H1 (cell line): ENCODE results near the gene RIF1. TPM values are rescaled to one million over a fixed set of nuclear protein-coding genes. Genes with fewer than 3 reads are reported as not detected.

Experiments
- CTCF ChIA-PET: fragments of 300-600 bp; sonication (Branson Sonifier 250); formaldehyde crosslinking; loops from one replicate; lab custom pipeline; 2021; ENCODE audit not compliant: partially characterized antibody; lab: Charles Lee
- POLR2A ChIA-PET: fragments of 300-600 bp; sonication (Branson Sonifier 250); formaldehyde crosslinking; loops from one replicate; lab custom pipeline; 2021; ENCODE audit warnings: inconsistent platforms; ENCODE audit not compliant: partially characterized antibody; lab: Charles Lee
- DNase-seq, 2 experiments: peaks; one replicate each; pipeline versions ENCODE4 v3.0.0 to v3.0.0-alpha.2; 2010 to 2022; ENCODE audit warnings: low spot score in 2 of 2, low read depth in 1 of 2, mixed read lengths in 1 of 2
- FAIRE-seq: peaks from 2 replicates; lab custom pipeline; 2011; peaks lifted over from hg19 to GRCh38; lab: Jason Lieb, UNC
- H2AFZ ChIP-seq: 2 replicates; pipeline ENCODE4 v1.8.1; 2012; ENCODE audit warnings: low read length, inconsistent platforms
- H2AK5ac ChIP-seq: 2 replicates; pipeline ENCODE4 v1.6.1; 2013; ENCODE audit warnings: low read depth, low read length
- H2BK120ac ChIP-seq: replicated peaks from 2 replicates; pipeline ENCODE3; 2013; ENCODE audit warnings: low read depth, low read length, inconsistent platforms
- H2BK12ac ChIP-seq: 2 replicates; pipeline ENCODE4 v1.6.1; 2013; ENCODE audit warnings: low read depth, low read length
- H2BK15ac ChIP-seq: 2 replicates; pipeline ENCODE4 v1.6.1; 2013; ENCODE audit warnings: low read length
- H2BK20ac ChIP-seq: 2 replicates; pipeline ENCODE4 v1.6.1; 2013; ENCODE audit warnings: low read length
- H2BK5ac ChIP-seq: 2 replicates; pipeline ENCODE4 v1.6.1; 2013; ENCODE audit warnings: low read depth, low read length
- H3K14ac ChIP-seq: 2 replicates; pipeline ENCODE4 v1.6.1; 2013; ENCODE audit warnings: inconsistent platforms; ENCODE audit not compliant: insufficient read length
- H3K18ac ChIP-seq: 2 replicates; pipeline ENCODE4 v1.6.1; 2013; ENCODE audit warnings: low read length; ENCODE audit errors: extremely low read depth
- H3K23ac ChIP-seq: 2 replicates; pipeline ENCODE4 v1.6.1; 2013; ENCODE audit warnings: inconsistent platforms; ENCODE audit not compliant: insufficient read length
- H3K23me2 ChIP-seq: 2 replicates; pipeline ENCODE4 v1.6.1; 2013; ENCODE audit warnings: low read depth, low read length
- H3K27ac ChIP-seq: 2 replicates; pipeline ENCODE4 v1.6.1; 2011; ENCODE audit warnings: low read depth, low read length, inconsistent platforms
- H3K27me3 ChIP-seq, 4 experiments: replicated peaks in 1 of 4; 1 replicate in 1 of 4; 2 replicates in 3 of 4; pipeline versions ENCODE4 v1.6.1 to v1.8.1; 2011 to 2013; ENCODE audit warnings: low read length in 3 of 4, mild to moderate bottlenecking in 3 of 4, inconsistent platforms in 2 of 4, mixed read lengths in 2 of 4, moderate library complexity in 1 of 4; ENCODE audit not compliant: control insufficient read depth in 3 of 4, insufficient read depth in 3 of 4; ENCODE audit errors: extremely low read depth in 1 of 4
- H3K36me3 ChIP-seq, 4 experiments: 2 replicates each; pipeline versions ENCODE4 v1.6.1 to v1.8.1; 2011 to 2013; ENCODE audit warnings: mild to moderate bottlenecking in 4 of 4, low read length in 3 of 4, moderate library complexity in 2 of 4, control low read depth in 1 of 4, inconsistent platforms in 1 of 4; ENCODE audit not compliant: insufficient read depth in 4 of 4, control insufficient read depth in 2 of 4
- H3K4ac ChIP-seq: replicated peaks from 2 replicates; pipeline ENCODE3; 2013; ENCODE audit warnings: low read length, low read depth, mixed read lengths, inconsistent platforms; ENCODE audit not compliant: insufficient read length
- H3K4me1 ChIP-seq, 4 experiments: replicated peaks in 1 of 4; 1 replicate in 1 of 4; 2 replicates in 3 of 4; pipeline versions ENCODE4 v1.6.1 to v1.8.1; 2011 to 2013; ENCODE audit warnings: low read length in 3 of 4, inconsistent platforms in 2 of 4, mixed read lengths in 1 of 4; ENCODE audit not compliant: insufficient read depth in 4 of 4, control insufficient read depth in 3 of 4
- H3K4me2 ChIP-seq, 2 experiments: 2 replicates each; pipeline versions ENCODE4 v1.6.1 to v1.8.1; 2011 to 2013; ENCODE audit warnings: low read depth in 2 of 2, low read length in 2 of 2, control low read depth in 1 of 2, inconsistent platforms in 1 of 2, mild to moderate bottlenecking in 1 of 2; ENCODE audit not compliant: insufficient read depth in 1 of 2
- H3K4me3 ChIP-seq, 4 experiments: fragments of 200-600, 300-600 bp in 1 of 4; sonication (generic), shearing (Covaris generic), sonication (Bioruptor Twin) in 1 of 4; 2 replicates each; pipeline versions ENCODE4 v1.5.1 to v1.8.1; 2011 to 2016; ENCODE audit warnings: low read length in 4 of 4, low read depth in 3 of 4, control low read depth in 2 of 4, inconsistent platforms in 2 of 4, mild to moderate bottlenecking in 2 of 4, mixed read lengths in 1 of 4, moderate library complexity in 1 of 4; ENCODE audit not compliant: insufficient read depth in 2 of 4; ENCODE audit errors: extremely low read depth in 1 of 4
- H3K56ac ChIP-seq: replicated peaks from 2 replicates; pipeline ENCODE3; 2013; ENCODE audit warnings: low read depth, mild to moderate bottlenecking, mixed read lengths, low read length, inconsistent platforms; ENCODE audit not compliant: insufficient read length
- H3K79me1 ChIP-seq: 2 replicates; pipeline ENCODE4 v1.6.1; 2013; ENCODE audit warnings: low read depth, low read length, control low read depth
- H3K79me2 ChIP-seq, 2 experiments: 2 replicates each; pipeline versions ENCODE4 v1.6.1 to v1.8.1; 2012 to 2013; ENCODE audit warnings: low read length in 2 of 2, mild to moderate bottlenecking in 2 of 2, inconsistent platforms in 1 of 2; ENCODE audit not compliant: insufficient read depth in 2 of 2, control insufficient read depth in 1 of 2
- H3K9ac ChIP-seq, 4 experiments: replicated peaks in 1 of 4; 1 replicate in 1 of 4; 2 replicates in 3 of 4; pipeline versions ENCODE4 v1.6.1 to v1.8.1; 2011 to 2013; ENCODE audit warnings: low read depth in 3 of 4, low read length in 3 of 4, control low read depth in 2 of 4, mild to moderate bottlenecking in 2 of 4, moderate library complexity in 2 of 4, inconsistent platforms in 1 of 4; ENCODE audit errors: extremely low read depth in 1 of 4
- H3K9me3 ChIP-seq, 2 experiments: 2 replicates each; pipeline versions ENCODE4 v1.6.1 to v1.8.1; 2012 to 2013; ENCODE audit warnings: mild to moderate bottlenecking in 2 of 2, moderate library complexity in 2 of 2, control low read depth in 1 of 2, inconsistent platforms in 1 of 2, low read depth in 1 of 2, low read length in 1 of 2, mixed read lengths in 1 of 2; ENCODE audit not compliant: insufficient read depth in 2 of 2
- H4K20me1 ChIP-seq, 2 experiments: replicated peaks in 1 of 2; 2 replicates each; pipeline versions ENCODE3 to v1.8.1; 2011 to 2013; ENCODE audit warnings: inconsistent platforms in 2 of 2, low read length in 2 of 2, mild to moderate bottlenecking in 1 of 2; ENCODE audit not compliant: insufficient read depth in 2 of 2, control insufficient read depth in 1 of 2
- H4K5ac ChIP-seq: 2 replicates; pipeline ENCODE4 v1.6.1; 2013; ENCODE audit warnings: low read length, low read depth, mixed read lengths, inconsistent platforms; ENCODE audit not compliant: insufficient read length
- H4K8ac ChIP-seq: 2 replicates; pipeline ENCODE4 v1.8.0; 2013; ENCODE audit warnings: mild to moderate bottlenecking, moderate library complexity, low read length, inconsistent platforms; ENCODE audit not compliant: insufficient read depth; ENCODE audit errors: extremely low read depth
- H4K91ac ChIP-seq: replicated peaks from 2 replicates; pipeline ENCODE3; 2013; ENCODE audit warnings: low read length, mixed read lengths, inconsistent platforms; ENCODE audit not compliant: insufficient read length
- KDM1A ChIP-seq: fragments of 200-600, 300-600 bp; sonication (generic); IDR thresholded peaks from 2 replicates; pipeline ENCODE4 v1.7.1; 2016; ENCODE audit warnings: mild to moderate bottlenecking, low read length, borderline replicate concordance
- WGBS, 2 experiments: shearing (Covaris generic) in 1 of 2; methylation state at CpG; one replicate each; pipeline versions ENCODE4 v1.1.6 to v1.1.7; 2013 to 2015; ENCODE audit warnings: low lambda C conversion rate in 2 of 2, mixed read lengths in 2 of 2, inconsistent platforms in 1 of 2, low coverage in 1 of 2, missing lambda C conversion rate in 1 of 2; ENCODE audit not compliant: insufficient replicate concordance in 2 of 2, insufficient coverage in 1 of 2, insufficient read length in 1 of 2; ENCODE audit errors: extremely low coverage in 1 of 2, missing lambda C conversion rate in 1 of 2; 5-methylcytosine and 5-hydroxymethylcytosine counted together
- long read RNA-seq, 2 experiments: library from RNA in 1 of 2; library from capped mRNA in 1 of 2; stranded (forward); transcript quantifications; one replicate each; pipeline ENCODE4 v2.0.0, GENCODE V29; 2021; ENCODE audit warnings: inconsistent platforms in 1 of 2
- polyA minus RNA-seq, 3 experiments: library from RNA; depleted of rRNA, polyadenylated mRNA; stranded (reverse); fragments of >200 nt; gene quantifications; 1 replicate in 2 of 3; 2 replicates in 1 of 3; pipeline ENCODE4 v1.2.3, GENCODE V29; 2011
- polyA plus RNA-seq, 7 experiments: library from polyadenylated mRNA; depleted of rRNA in 3 of 7; stranded (reverse) in 5 of 7; unstranded in 2 of 7; fragments of >200 nt in 5 of 7; fragments of 200-250 nt in 2 of 7; gene quantifications; 1 replicate in 5 of 7; 2 replicates in 1 of 7; 4 replicates in 1 of 7; pipeline versions ENCODE4 v1.2.1 to v1.2.3, GENCODE V29; 2011 to 2013; ENCODE audit warnings: missing spikeins in 2 of 7, mixed read lengths in 2 of 7
- total RNA-seq: library from RNA; stranded (reverse); fragmentation: NEBNext Ultra II Directional; extraction: Animal tissue kit (Norgen Biotek cat#: 25700); gene quantifications from 2 replicates; pipeline ENCODE4 v1.2.1, GENCODE V29; 2021

RIF1 gene, protein sequence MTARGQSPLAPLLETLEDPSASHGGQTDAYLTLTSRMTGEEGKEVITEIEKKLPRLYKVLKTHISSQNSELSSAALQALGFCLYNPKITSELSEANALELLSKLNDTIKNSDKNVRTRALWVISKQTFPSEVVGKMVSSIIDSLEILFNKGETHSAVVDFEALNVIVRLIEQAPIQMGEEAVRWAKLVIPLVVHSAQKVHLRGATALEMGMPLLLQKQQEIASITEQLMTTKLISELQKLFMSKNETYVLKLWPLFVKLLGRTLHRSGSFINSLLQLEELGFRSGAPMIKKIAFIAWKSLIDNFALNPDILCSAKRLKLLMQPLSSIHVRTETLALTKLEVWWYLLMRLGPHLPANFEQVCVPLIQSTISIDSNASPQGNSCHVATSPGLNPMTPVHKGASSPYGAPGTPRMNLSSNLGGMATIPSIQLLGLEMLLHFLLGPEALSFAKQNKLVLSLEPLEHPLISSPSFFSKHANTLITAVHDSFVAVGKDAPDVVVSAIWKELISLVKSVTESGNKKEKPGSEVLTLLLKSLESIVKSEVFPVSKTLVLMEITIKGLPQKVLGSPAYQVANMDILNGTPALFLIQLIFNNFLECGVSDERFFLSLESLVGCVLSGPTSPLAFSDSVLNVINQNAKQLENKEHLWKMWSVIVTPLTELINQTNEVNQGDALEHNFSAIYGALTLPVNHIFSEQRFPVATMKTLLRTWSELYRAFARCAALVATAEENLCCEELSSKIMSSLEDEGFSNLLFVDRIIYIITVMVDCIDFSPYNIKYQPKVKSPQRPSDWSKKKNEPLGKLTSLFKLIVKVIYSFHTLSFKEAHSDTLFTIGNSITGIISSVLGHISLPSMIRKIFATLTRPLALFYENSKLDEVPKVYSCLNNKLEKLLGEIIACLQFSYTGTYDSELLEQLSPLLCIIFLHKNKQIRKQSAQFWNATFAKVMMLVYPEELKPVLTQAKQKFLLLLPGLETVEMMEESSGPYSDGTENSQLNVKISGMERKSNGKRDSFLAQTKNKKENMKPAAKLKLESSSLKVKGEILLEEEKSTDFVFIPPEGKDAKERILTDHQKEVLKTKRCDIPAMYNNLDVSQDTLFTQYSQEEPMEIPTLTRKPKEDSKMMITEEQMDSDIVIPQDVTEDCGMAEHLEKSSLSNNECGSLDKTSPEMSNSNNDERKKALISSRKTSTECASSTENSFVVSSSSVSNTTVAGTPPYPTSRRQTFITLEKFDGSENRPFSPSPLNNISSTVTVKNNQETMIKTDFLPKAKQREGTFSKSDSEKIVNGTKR (N-terminal part only)
- total RNA-seq = 94.0 and 104 TPM in 2 replicates
- 8.0 and 9.5 TPM in 2 replicates for polyA plus RNA-seq (2011; rRNA removed)
- 12.4 TPM for polyA plus RNA-seq (2011; cell fraction: cytosol; rRNA removed)
- 14.8 TPM for polyA plus RNA-seq (2011; cell fraction: nucleus; rRNA removed)
- 16.8 to 32.2 TPM (median 20.3 TPM) in 4 replicates for polyA plus RNA-seq (2012, experiment 1 of 2)
- 1.0 TPM for polyA plus RNA-seq (2012, experiment 2 of 2)
- 31.7 TPM for polyA plus RNA-seq (2013, experiment 1 of 2)
- 28.1 TPM for polyA plus RNA-seq (2013, experiment 2 of 2)
- 133 and 172 TPM in 2 replicates for polyA minus RNA-seq (2011; rRNA and poly(A)+ RNA removed)
- 52.1 TPM for polyA minus RNA-seq (2011; cell fraction: cytosol; rRNA and poly(A)+ RNA removed)
- 144 TPM for polyA minus RNA-seq (2011; cell fraction: nucleus; rRNA and poly(A)+ RNA removed)
- long read RNA-seq, experiment 1, partial matches to known transcripts = 32 of 59 reads
- long read RNA-seq, experiment 1, other reads (novel, unspliced or antisense) = 27 of 59 reads
- long read RNA-seq, experiment 2, partial matches to known transcripts = 14 of 17 reads
- long read RNA-seq, experiment 2, other reads (novel, unspliced or antisense) = 2 of 17 reads

DNA sequence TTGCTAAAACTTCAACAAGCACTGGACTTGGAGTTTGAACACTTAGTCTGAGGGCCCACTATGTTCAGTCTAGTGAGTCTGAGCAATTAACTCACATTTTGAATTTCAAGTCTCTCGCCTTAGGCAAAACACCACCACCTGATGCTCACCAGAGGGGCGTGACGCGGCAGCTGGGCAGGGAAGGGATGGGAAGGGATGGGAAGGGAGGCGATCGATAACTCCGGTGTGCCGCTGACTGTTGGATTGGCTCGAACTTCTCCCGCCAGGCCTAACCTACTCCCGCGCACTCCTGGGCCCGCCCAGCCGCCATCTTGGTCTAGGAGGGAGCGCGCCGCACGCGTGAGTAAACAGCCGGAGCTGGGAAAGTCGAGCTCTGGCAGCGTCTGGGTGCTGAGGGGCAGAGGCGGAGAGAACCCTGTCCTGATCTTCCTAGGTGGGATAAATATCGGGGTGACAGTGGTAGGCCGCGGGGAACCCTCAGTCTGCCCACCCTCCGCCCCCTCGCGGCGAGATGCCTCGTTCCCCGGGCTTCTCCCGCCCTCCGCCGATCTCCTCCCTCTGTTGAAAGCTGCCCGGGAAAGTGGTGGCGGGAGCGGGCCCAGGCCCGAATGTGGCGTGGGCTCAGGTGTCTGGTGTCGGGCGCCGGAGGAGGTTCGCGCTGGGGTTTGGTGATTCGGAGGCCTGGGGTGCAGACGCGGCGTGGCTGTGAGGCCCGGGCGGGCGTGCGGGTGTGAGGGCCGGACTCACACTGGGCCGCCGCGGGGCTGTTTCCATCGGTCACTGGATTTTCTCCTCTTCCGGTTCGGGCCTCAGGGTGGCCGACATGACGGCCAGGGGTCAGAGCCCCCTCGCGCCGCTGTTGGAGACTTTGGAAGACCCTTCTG lies at the start of gene RIF1:
RIF1 (plus strand) TSS at position 302 of the 884 bp plus-strand sequence; CDS start at position 824, 522 bp downstream.
- Histone ChIP-seq H3K36me3 (peaks cover 9 to 35% (median 24%) of the 10 kb centered on the region in 4 experiments; a peak in 6 of 8 replicates), H3K79me2 (peaks cover 12 to 49% of the 10 kb centered on the region in 2 experiments), H2AFZ (peak within 1 kb of the TSS; percentile 36; the same call in 1 of the 2 replicates), H3K23ac (no peak within 1 kb of the TSS), H4K91ac (peak within 1 kb of the TSS; percentile 75), H3K18ac (peak within 1 kb of the TSS; percentile 91), H4K8ac (peak within 1 kb of the TSS; percentile 97), H2BK20ac (peak within 1 kb of the TSS; percentile 80; the same call in 1 of the 2 replicates), H2BK15ac (no peak within 1 kb of the TSS), H3K27me3 (no peaks in the 10 kb centered on the region), H3K79me1 (no peaks in the 10 kb centered on the region; the same call in 1 of the 2 replicates), H3K4me2 (peak within 1 kb of the TSS; percentile 50 to 66), H3K9me3 (no peaks in the 10 kb centered on the region; a peak in 1 of 4 replicates), H3K9ac (peak within 1 kb of the TSS; percentile 77 to 98 (median 88)), H3K56ac (peak within 1 kb of the TSS; percentile 92), H2BK12ac (peak within 1 kb of the TSS; percentile 45), H3K27ac (peak within 1 kb of the TSS; percentile 99), H3K23me2 (no peaks in the 10 kb centered on the region; the same call in 1 of the 2 replicates), H3K4me3 (peak within 1 kb of the TSS; percentile 77 to 94 (median 82)), H4K20me1 (peaks cover 1 to 7% of the 10 kb centered on the region in 2 experiments), H3K4ac (no peak within 1 kb of the TSS), H4K5ac (peak within 1 kb of the TSS; percentile 91), H2AK5ac (0 out of 2 replicates have a peak within 1 kb of the TSS, but pooled peaks have one; percentile 9), H2BK5ac (peak within 1 kb of the TSS; percentile 97), H2BK120ac (peak within 1 kb of the TSS; percentile 6), H3K4me1 (peaks cover 0 to 7% (median 3%) of the 10 kb centered on the region in 4 experiments; a peak in 3 of 7 replicates), H3K14ac (no peak within 1 kb of the TSS)
- DNase-seq (peak; percentile 90 to 92), FAIRE-seq (peak; percentile 24)
- 2% methylated on average over 52 of the region's 65 CpGs; no CpG with 5 or more reads in 1 of the 2 experiments for WGBS, 2 experiments
- CTCF ChIA-PET = interaction anchor here (1.1 to 1.4 kb wide), 2 partner anchors 146 to 165 kb away, joined by 3 to 4 read pairs; no protein-coding TSS in a partner anchor
- POLR2A ChIA-PET = interaction anchor here (0.6 to 2.2 kb wide), 14 partner anchors 9 to 149 kb away, joined by 3 to 14 read pairs (median 4); partner anchors contain the start of genes NMI and RBM43
- peak; percentile 25; the same call in 1 of the 2 replicates for TF ChIP-seq KDM1A
